Keratinocyte (primary cell): ENCODE data around the gene CACNA1C. TPM values are rescaled to one million over a fixed set of nuclear protein-coding genes. Genes with fewer than 3 reads are reported as not detected.

ENCODE experiments used
- DNase-seq: peaks from one replicate; pipeline ENCODE4 v3.0.0-alpha.2; 2011; ENCODE audit warnings: low read depth, missing footprints, low spot score
- FAIRE-seq: peaks from 2 replicates; lab custom pipeline; 2011; peaks lifted over from hg19 to GRCh38; lab: Jason Lieb, UNC
- H2AFZ ChIP-seq: 2 replicates; pipeline ENCODE4 v1.6.0; 2012; ENCODE audit warnings: low read length, control low read depth, inconsistent platforms; ENCODE audit not compliant: control insufficient read depth
- H3K27ac ChIP-seq: 2 replicates; pipeline ENCODE4 v1.5.1; 2011; ENCODE audit warnings: low read length; ENCODE audit not compliant: control insufficient read depth, insufficient read depth
- H3K27me3 ChIP-seq: 3 replicates; pipeline ENCODE4 v1.6.0; 2011; ENCODE audit warnings: low read length; ENCODE audit not compliant: control insufficient read depth, insufficient read depth; ENCODE audit errors: extremely low read depth
- H3K36me3 ChIP-seq, 2 experiments: 2 replicates in 1 of 2; 3 replicates in 1 of 2; pipeline ENCODE4 v1.5.1; 2011; ENCODE audit warnings: low read length in 2 of 2, mild to moderate bottlenecking in 1 of 2; ENCODE audit not compliant: control insufficient read depth in 2 of 2, insufficient read depth in 2 of 2; ENCODE audit errors: extremely low read depth in 1 of 2
- H3K4me1 ChIP-seq: 3 replicates; pipeline ENCODE4 v1.5.1; 2011; ENCODE audit warnings: low read length; ENCODE audit not compliant: control insufficient read depth, insufficient read depth; ENCODE audit errors: extremely low read depth
- H3K4me2 ChIP-seq: 3 replicates; pipeline ENCODE4 v1.6.0; 2011; ENCODE audit warnings: low read depth, low read length; ENCODE audit not compliant: control insufficient read depth, insufficient read depth; ENCODE audit errors: extremely low read depth
- H3K4me3 ChIP-seq, 3 experiments: fragments of 200-600 bp in 1 of 3; sonication (generic) in 1 of 3; 2 replicates in 2 of 3; 3 replicates in 1 of 3; pipeline ENCODE4 v1.5.1; 2011 to 2016; ENCODE audit warnings: low read length in 3 of 3, mild to moderate bottlenecking in 3 of 3, control low read depth in 2 of 3, inconsistent platforms in 1 of 3, low read depth in 1 of 3, mixed read lengths in 1 of 3, mixed run types in 1 of 3, moderate library complexity in 1 of 3; ENCODE audit not compliant: control insufficient read depth in 2 of 3, insufficient read depth in 2 of 3; ENCODE audit errors: extremely low read depth in 1 of 3
- H3K79me2 ChIP-seq: 2 replicates; pipeline ENCODE4 v1.6.0; 2012; ENCODE audit warnings: low read length; ENCODE audit not compliant: control insufficient read depth, insufficient read depth
- H3K9ac ChIP-seq: 3 replicates; pipeline ENCODE4 v1.6.0; 2011; ENCODE audit warnings: low read length; ENCODE audit not compliant: control insufficient read depth, insufficient read depth; ENCODE audit errors: extremely low read depth
- H3K9me1 ChIP-seq: 3 replicates; pipeline ENCODE4 v1.6.0; 2011; ENCODE audit warnings: low read length; ENCODE audit not compliant: control insufficient read depth, insufficient read depth; ENCODE audit errors: extremely low read depth
- H3K9me3 ChIP-seq: 2 replicates; pipeline ENCODE4 v1.5.1; 2012; ENCODE audit warnings: low read depth, low read length; ENCODE audit not compliant: control insufficient read depth
- H4K20me1 ChIP-seq: 3 replicates; pipeline ENCODE4 v1.6.0; 2011; ENCODE audit warnings: low read length; ENCODE audit not compliant: control insufficient read depth, insufficient read depth; ENCODE audit errors: extremely low read depth
- EZH2 ChIP-seq: IDR thresholded peaks from one replicate; pipeline ENCODE4 v1.6.1; 2012; ENCODE audit warnings: inconsistent platforms, mild to moderate bottlenecking, low read length, moderate library complexity
- dilution Hi-C: fragments of 300-500 bp; cut with MboI; formaldehyde crosslinking; loops from one replicate; pipeline ENCODE4 v1.7.0; 2020; ENCODE audit warnings: low sequenced_read_pairs; ENCODE audit not compliant: extremely low pct_ligation_motif_present
- polyA plus RNA-seq, 5 experiments: library from polyadenylated mRNA; depleted of rRNA in 3 of 5; stranded (reverse) in 3 of 5; stranded (forward) in 1 of 5; unstranded in 1 of 5; fragments of >200 nt; gene quantifications; 1 replicate in 1 of 5; 2 replicates in 3 of 5; 3 replicates in 1 of 5; pipeline versions ENCODE4 v1.2.1 to v1.2.3, GENCODE V29; 2011 to 2012; ENCODE audit warnings: missing spikeins in 2 of 5, low read depth in 1 of 5, low replicate concordance in 1 of 5
- TF ChIP-seq, protein P1 (sequence below), 3 experiments: IDR thresholded peaks in 1 of 3; conservative IDR thresholded peaks in 1 of 3; optimal IDR thresholded peaks in 1 of 3; 2 replicates in 2 of 3; 3 replicates in 1 of 3; pipeline versions ENCODE3 to v1.5.1; 2011; ENCODE audit warnings: low read length in 3 of 3, mild to moderate bottlenecking in 3 of 3, moderate library complexity in 2 of 3, control low read depth in 1 of 3, inconsistent platforms in 1 of 3; ENCODE audit not compliant: insufficient read depth in 2 of 3; ENCODE audit errors: extremely low read depth in 1 of 3

Gene CACNA1C
- polyA plus RNA-seq, 1 donor (not counting 4 experiments of a cell fraction or from before 2014, with no cell fraction given), result not detected

DNA sequence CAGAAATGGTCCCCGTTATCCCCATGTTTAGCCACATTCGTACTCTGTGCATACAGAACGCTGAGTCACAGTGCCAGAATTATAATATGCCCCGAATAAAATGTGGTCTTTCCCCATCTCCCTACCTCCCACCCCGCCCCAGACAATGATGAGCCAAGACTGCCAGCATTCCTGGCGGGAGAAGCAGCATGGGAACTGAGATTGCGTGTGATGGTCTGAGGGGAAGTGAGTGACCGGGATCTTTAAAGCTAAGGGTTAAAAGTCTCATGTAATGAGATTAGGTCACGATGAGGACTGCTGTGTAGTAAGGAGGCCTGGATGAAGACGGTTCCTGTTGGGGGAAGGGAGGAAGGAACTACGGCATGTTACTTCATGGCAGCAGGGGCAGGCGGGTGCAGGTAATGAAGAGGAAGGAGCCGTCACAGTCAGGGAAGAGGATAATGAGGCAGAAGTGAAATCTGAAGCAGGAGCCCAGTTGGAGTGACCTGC is 498.7 kb downstream of the CACNA1C start:
- no peak overlapping the region for H3K9ac ChIP-seq
- no peaks in the 10 kb centered on the region for H3K79me2 ChIP-seq
- dilution Hi-C loops, result no loop called here
- TF ChIP-seq, protein P1, sequence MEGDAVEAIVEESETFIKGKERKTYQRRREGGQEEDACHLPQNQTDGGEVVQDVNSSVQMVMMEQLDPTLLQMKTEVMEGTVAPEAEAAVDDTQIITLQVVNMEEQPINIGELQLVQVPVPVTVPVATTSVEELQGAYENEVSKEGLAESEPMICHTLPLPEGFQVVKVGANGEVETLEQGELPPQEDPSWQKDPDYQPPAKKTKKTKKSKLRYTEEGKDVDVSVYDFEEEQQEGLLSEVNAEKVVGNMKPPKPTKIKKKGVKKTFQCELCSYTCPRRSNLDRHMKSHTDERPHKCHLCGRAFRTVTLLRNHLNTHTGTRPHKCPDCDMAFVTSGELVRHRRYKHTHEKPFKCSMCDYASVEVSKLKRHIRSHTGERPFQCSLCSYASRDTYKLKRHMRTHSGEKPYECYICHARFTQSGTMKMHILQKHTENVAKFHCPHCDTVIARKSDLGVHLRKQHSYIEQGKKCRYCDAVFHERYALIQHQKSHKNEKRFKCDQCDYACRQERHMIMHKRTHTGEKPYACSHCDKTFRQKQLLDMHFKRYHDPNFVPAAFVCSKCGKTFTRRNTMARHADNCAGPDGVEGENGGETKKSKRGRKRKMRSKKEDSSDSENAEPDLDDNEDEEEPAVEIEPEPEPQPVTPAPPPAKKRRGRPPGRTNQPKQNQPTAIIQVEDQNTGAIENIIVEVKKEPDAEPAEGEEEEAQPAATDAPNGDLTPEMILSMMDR (optimal IDR thresholded peaks at IDR 0.05 in 1 of 3, IDR thresholded peaks at IDR 0.05 in 1 of 3, conservative IDR thresholded peaks at IDR 0.05 in 1 of 3; ENCODE audit: extremely low read depth in 1 of 3, insufficient read depth in 2 of 3, low read length in 3 of 3), result no peak
- TF ChIP-seq EZH2, result no peak
- H3K36me3 ChIP-seq, result no peaks in the 10 kb centered on the region
- no peak overlapping the region for H3K4me2 ChIP-seq
- DNase-seq (no peak), FAIRE-seq (no peak)
- H4K20me1 ChIP-seq, result no peaks in the 10 kb centered on the region
- H3K4me3 ChIP-seq, result no peak overlapping the region
- H3K4me1 ChIP-seq, result no peaks in the 10 kb centered on the region
- no peaks in the 10 kb centered on the region for H3K27me3 ChIP-seq
- H3K9me3 ChIP-seq, result no peaks in the 10 kb centered on the region
- H3K9me1 ChIP-seq, result no peaks in the 10 kb centered on the region
- no peak overlapping the region for H2AFZ ChIP-seq
- no peak overlapping the region for H3K27ac ChIP-seq

DNA sequence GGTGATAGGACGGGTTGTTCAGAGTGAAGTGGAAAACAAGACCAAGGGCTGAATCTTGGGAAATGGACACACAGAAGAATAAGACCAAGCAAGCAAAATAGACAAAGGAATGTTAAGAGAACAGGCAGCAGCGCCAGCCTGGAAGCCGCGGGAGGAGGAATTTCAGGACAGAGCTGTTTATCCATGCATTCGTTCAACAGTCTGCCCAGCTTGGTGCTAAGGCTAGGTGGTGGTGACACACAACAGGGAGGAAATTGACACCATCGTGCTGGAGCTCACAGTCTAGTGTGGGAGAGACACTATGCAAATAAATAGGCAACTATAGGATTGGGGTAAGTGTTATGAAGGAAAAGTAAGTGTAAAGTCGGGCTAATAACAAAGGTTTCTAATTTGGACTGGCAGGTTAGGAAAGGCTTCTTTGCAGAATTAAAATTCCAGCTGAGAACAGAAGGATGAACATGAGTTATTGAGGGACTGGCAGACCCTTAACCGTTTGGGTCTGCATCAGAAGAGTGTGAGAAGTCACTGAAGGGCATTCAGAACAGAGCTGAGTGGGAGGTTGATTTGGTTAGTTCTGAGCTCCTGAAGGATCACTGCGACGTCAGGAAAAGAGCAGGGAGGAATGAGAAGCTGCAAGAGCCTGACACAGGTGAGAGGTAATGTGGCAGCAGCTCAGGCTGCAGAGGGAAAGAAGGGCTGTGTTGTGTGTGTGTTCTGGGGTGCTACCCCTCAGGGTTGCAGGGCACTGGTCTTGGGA is 499.4 kb downstream of the CACNA1C start:
- Histone ChIP-seq H3K9me1 (no peaks in the 10 kb centered on the region), H3K27ac (no peak overlapping the region), H4K20me1 (no peaks in the 10 kb centered on the region), H3K9me3 (no peaks in the 10 kb centered on the region), H3K9ac (no peak overlapping the region), H3K4me3 (no peak overlapping the region), H3K4me1 (no peaks in the 10 kb centered on the region), H3K79me2 (no peaks in the 10 kb centered on the region), H3K4me2 (no peak overlapping the region), H3K27me3 (no peaks in the 10 kb centered on the region), H3K36me3 (no peaks in the 10 kb centered on the region), H2AFZ (no peak overlapping the region)
- dilution Hi-C loops, result no loop called here
- no peak for DNase-seq
- TF ChIP-seq, protein P1 (optimal IDR thresholded peaks at IDR 0.05 in 1 of 3, IDR thresholded peaks at IDR 0.05 in 1 of 3, conservative IDR thresholded peaks at IDR 0.05 in 1 of 3; ENCODE audit: extremely low read depth in 1 of 3, insufficient read depth in 2 of 3, low read length in 3 of 3), result no peak
- no peak for TF ChIP-seq EZH2
- FAIRE-seq, result no peak
